Measurements from ENCODE around the gene EMILIN3. TPM values are rescaled to one million over a fixed set of nuclear protein-coding genes. Genes with fewer than 3 reads are reported as not detected.

Gene EMILIN3
- total RNA-seq, 1 experiment from 2014 or later, result not detected

GRCh38 chr20:41361757-41362747, 4.6 kb downstream of the EMILIN3 start:
- Histone ChIP-seq H2AFZ (ENCODE audit: low read depth, low read length, poor library complexity, severe bottlenecking) (no peak overlapping the region), H3K27me3 (ENCODE audit: insufficient read depth, low read length) (no peaks in the 10 kb centered on the region), H3K36me3 (ENCODE audit: control insufficient read depth in 1 of 2, insufficient read depth in 2 of 2, low read length in 2 of 2) (no peaks in the 10 kb centered on the region), H3K27ac (ENCODE audit: low read depth, low read length) (no peak overlapping the region), H3K9me3 (ENCODE audit: control insufficient read depth in 1 of 2, insufficient read depth in 1 of 2, low read depth in 1 of 2, low read length in 2 of 2) (no peaks in the 10 kb centered on the region), H3K4me2 (ENCODE audit: low read length) (no peak overlapping the region), H3K4me1 (ENCODE audit: control insufficient read depth in 1 of 2, insufficient read depth in 2 of 2, low read length in 2 of 2) (no peaks in the 10 kb centered on the region), H3K4me3 (replicated peaks in 1 of 2; ENCODE audit: low read depth in 1 of 2, low read length in 2 of 2) (no peak overlapping the region), H3K79me2 (ENCODE audit: insufficient read depth, low read length) (no peaks in the 10 kb centered on the region), H3K9me2 (ENCODE audit: insufficient read depth) (no peaks in the 10 kb centered on the region), H4K20me1 (ENCODE audit: insufficient read depth) (no peaks in the 10 kb centered on the region), H3K9ac (ENCODE audit: low read length) (no peak overlapping the region)
- DNase-seq (ENCODE audit: low read depth, low spot score), result no peak
- CTCF ChIA-PET, result no interaction called here
- no peak for ATAC-seq
- no TSS peak for BruUV-seq (replicated peaks)
- RAD21 ChIA-PET (ENCODE audit: low non-redundant PET in 1 of 2, low total read pairs in 2 of 2, uncharacterized antibody in 2 of 2, unreplicated experiment in 2 of 2), result no interaction called here
- intact Hi-C loops (cut with micrococcal nuclease), result no loop called here
- POLR2A ChIA-PET, result no interaction called here
- TF ChIP-seq, protein P1, sequence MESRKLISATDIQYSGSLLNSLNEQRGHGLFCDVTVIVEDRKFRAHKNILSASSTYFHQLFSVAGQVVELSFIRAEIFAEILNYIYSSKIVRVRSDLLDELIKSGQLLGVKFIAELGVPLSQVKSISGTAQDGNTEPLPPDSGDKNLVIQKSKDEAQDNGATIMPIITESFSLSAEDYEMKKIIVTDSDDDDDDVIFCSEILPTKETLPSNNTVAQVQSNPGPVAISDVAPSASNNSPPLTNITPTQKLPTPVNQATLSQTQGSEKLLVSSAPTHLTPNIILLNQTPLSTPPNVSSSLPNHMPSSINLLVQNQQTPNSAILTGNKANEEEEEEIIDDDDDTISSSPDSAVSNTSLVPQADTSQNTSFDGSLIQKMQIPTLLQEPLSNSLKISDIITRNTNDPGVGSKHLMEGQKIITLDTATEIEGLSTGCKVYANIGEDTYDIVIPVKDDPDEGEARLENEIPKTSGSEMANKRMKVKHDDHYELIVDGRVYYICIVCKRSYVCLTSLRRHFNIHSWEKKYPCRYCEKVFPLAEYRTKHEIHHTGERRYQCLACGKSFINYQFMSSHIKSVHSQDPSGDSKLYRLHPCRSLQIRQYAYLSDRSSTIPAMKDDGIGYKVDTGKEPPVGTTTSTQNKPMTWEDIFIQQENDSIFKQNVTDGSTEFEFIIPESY (IDR thresholded peaks at IDR 0.05; ENCODE audit: extremely low read depth, insufficient replicate concordance, low read length), result no peak
- TF ChIP-seq CEBPB (IDR thresholded peaks at IDR 0.05; ENCODE audit: low read depth), result no peak
- TF ChIP-seq ELF1 (IDR thresholded peaks at IDR 0.05; ENCODE audit: borderline replicate concordance, low read depth), result no peak
- no peak for TF ChIP-seq EZH2 (IDR thresholded peaks at IDR 0.05)
- TF ChIP-seq, protein P2, sequence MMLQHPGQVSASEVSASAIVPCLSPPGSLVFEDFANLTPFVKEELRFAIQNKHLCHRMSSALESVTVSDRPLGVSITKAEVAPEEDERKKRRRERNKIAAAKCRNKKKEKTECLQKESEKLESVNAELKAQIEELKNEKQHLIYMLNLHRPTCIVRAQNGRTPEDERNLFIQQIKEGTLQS (IDR thresholded peaks at IDR 0.05), result no peak
- no peak for TF ChIP-seq EZH2phosphoT487 (IDR thresholded peaks at IDR 0.05; ENCODE audit: borderline replicate concordance)
- no peak for TF ChIP-seq TCF7L2 (IDR thresholded peaks at IDR 0.05; ENCODE audit: borderline replicate concordance, extremely low read depth, insufficient read depth, insufficient read length)
- no peak for TF ChIP-seq YY1 (IDR thresholded peaks at IDR 0.05; ENCODE audit: extremely low read depth, insufficient replicate concordance, low read depth, low read length)
- TF ChIP-seq CBX3 (IDR thresholded peaks at IDR 0.05; ENCODE audit: low read depth), result no peak
- TF ChIP-seq RAD21 (IDR thresholded peaks at IDR 0.05; ENCODE audit: low read depth), result no peak
- TF ChIP-seq, protein P3, sequence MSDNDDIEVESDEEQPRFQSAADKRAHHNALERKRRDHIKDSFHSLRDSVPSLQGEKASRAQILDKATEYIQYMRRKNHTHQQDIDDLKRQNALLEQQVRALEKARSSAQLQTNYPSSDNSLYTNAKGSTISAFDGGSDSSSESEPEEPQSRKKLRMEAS (IDR thresholded peaks at IDR 0.05), result no peak
- no peak for TF ChIP-seq REST (IDR thresholded peaks at IDR 0.05; ENCODE audit: low read depth)
- no peak for TF ChIP-seq JUND (IDR thresholded peaks at IDR 0.05)
- TF ChIP-seq ZFX (IDR thresholded peaks at IDR 0.05), result no peak
- no peak for TF ChIP-seq SP1 (IDR thresholded peaks at IDR 0.05; ENCODE audit: low read depth)
- no peak for TF ChIP-seq POLR2AphosphoS5 (IDR thresholded peaks at IDR 0.05; ENCODE audit: low read depth, low read length)
- TF ChIP-seq SRF (IDR thresholded peaks at IDR 0.05; ENCODE audit: low read depth), result no peak
- TF ChIP-seq, protein P4, sequence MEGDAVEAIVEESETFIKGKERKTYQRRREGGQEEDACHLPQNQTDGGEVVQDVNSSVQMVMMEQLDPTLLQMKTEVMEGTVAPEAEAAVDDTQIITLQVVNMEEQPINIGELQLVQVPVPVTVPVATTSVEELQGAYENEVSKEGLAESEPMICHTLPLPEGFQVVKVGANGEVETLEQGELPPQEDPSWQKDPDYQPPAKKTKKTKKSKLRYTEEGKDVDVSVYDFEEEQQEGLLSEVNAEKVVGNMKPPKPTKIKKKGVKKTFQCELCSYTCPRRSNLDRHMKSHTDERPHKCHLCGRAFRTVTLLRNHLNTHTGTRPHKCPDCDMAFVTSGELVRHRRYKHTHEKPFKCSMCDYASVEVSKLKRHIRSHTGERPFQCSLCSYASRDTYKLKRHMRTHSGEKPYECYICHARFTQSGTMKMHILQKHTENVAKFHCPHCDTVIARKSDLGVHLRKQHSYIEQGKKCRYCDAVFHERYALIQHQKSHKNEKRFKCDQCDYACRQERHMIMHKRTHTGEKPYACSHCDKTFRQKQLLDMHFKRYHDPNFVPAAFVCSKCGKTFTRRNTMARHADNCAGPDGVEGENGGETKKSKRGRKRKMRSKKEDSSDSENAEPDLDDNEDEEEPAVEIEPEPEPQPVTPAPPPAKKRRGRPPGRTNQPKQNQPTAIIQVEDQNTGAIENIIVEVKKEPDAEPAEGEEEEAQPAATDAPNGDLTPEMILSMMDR (IDR thresholded peaks at IDR 0.05 in 2 of 3, conservative IDR thresholded peaks at IDR 0.05 in 1 of 3; ENCODE audit: borderline replicate concordance in 1 of 3, insufficient read depth in 1 of 3, low read depth in 2 of 3, low read length in 2 of 3), result no peak
